Measurements from ENCODE around the gene FIP1L1.

The FIP1L1 gene

DNA sequence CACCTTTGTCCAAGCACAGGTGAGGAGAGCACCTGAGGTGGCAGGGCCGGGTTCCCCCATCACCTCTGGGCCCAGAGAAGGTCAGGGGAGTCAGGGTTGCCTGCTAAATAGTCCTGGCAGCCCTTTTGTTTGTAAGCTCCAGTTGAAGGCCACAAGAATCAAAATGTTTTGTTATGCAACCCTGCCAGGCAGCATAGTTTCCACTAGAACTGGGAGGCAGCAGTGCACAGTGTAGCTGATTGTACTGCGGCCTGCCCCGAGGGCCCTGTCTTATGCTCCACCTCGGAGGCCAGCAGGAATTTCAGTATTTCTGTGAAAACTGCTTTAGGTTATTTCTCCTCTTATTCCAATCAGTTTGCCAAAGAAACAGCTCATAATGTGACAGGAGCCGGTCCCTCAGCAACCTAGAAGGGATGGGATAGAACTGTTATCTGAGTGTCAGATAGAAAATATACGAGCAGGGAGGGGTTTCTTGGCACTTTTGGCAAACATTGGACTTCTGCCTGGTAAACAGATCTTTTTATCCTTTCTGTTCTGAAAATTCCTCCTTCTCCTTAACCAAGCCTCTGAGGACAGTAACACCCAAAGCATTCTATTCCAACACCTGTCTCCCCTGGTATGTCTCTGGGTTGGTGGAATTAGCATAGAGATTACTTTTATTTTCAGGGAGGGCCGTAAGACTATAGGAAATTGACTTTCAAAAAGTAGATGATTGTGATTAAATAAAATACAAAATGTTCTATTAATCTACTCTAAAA, 120.2 kb downstream of the FIP1L1 start:
- in situ Hi-C loops (cut with HindIII; ENCODE audit: low sequenced_read_pairs): loop anchor here (25.0 kb wide), 1 partner anchor 415 kb away; no protein-coding TSS in a partner anchor
- peak; percentile 44 for DNase-seq (ENCODE audit: low read depth, low spot score)
- TF ChIP-seq, protein P1, sequence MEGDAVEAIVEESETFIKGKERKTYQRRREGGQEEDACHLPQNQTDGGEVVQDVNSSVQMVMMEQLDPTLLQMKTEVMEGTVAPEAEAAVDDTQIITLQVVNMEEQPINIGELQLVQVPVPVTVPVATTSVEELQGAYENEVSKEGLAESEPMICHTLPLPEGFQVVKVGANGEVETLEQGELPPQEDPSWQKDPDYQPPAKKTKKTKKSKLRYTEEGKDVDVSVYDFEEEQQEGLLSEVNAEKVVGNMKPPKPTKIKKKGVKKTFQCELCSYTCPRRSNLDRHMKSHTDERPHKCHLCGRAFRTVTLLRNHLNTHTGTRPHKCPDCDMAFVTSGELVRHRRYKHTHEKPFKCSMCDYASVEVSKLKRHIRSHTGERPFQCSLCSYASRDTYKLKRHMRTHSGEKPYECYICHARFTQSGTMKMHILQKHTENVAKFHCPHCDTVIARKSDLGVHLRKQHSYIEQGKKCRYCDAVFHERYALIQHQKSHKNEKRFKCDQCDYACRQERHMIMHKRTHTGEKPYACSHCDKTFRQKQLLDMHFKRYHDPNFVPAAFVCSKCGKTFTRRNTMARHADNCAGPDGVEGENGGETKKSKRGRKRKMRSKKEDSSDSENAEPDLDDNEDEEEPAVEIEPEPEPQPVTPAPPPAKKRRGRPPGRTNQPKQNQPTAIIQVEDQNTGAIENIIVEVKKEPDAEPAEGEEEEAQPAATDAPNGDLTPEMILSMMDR (IDR thresholded peaks at IDR 0.05; ENCODE audit: low read depth, low read length): no peak
- H3K4me3 ChIP-seq (ENCODE audit: low read depth, low read length): no peak overlapping the region

DNA sequence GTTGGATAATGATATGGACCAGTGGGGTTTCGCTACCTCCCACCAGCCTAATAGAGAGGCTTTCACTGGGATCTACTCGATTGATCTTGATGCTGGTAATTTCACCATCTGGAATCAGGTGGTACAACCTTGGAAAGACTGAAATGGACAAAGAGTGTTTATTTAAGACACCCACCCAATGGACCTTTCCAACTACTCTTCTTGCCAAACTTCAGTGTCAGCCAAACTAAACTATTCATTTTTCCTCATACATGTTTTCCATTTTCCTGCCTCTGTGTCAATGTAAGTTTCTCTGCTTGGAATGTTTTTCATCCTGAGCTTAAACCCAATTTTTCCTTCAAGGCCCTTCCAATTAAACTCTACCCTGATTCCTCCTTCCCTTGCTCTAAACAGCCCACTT, 121.3 kb downstream of the FIP1L1 start:
- TF ChIP-seq, protein P1 (IDR thresholded peaks at IDR 0.05; ENCODE audit: low read depth, low read length): no peak
- H3K4me3 ChIP-seq (ENCODE audit: low read depth, low read length): no peak overlapping the region
- in situ Hi-C loops (cut with HindIII; ENCODE audit: low sequenced_read_pairs): loop anchor here (25.0 kb wide), 1 partner anchor 414 kb away; no protein-coding TSS in a partner anchor
- DNase-seq (ENCODE audit: low read depth, low spot score): no peak

DNA sequence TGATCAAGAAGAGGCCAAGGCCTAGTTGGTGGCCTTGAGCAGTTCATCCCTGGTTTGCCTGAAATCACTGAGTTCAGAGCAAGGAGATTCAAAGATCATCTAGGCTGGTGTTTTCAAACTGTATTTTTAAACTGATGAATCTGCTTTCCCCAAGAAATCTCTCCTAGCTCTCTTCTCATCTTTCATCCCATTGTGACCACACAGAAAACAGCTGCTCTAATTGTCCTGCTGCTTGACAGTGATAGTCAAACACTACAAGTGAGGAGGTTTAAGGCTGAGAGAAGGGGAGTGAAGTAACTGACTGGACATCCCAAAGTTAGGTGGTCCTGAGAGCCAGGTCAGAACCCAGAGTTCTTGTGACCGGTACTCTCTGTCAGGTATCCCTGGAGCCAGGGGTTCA, 122.3 kb downstream of the FIP1L1 start:
- in situ Hi-C loops (cut with HindIII; ENCODE audit: low sequenced_read_pairs): loop anchor here (25.0 kb wide), 1 partner anchor 413 kb away; no protein-coding TSS in a partner anchor

DNA sequence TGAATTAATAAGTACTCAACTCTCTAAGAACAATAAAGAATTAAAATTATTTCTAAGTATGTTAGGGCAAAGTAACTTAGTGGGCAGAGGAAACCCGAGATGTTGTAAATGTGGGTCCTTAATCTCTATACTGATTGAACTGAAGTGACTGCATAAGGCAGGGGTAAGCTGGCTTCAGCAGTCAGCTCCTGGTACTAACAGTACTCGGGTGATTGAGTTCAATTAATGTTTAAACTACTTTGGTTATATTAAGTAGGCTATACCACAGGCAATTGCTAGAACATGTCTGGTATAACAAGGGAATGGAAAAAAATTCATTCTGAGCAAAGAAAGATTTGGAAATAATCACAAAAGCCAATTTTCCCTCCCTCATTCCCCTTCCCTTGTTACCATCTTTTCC, 123.1 kb downstream of the FIP1L1 start:
- no peak overlapping the region for H3K4me3 ChIP-seq (ENCODE audit: low read depth, low read length)
- TF ChIP-seq, protein P1 (IDR thresholded peaks at IDR 0.05; ENCODE audit: low read depth, low read length): no peak
- in situ Hi-C loops (cut with HindIII; ENCODE audit: low sequenced_read_pairs): no loop called here
- DNase-seq (ENCODE audit: low read depth, low spot score): no peak

More for the DNA sequence above, 122.3 kb downstream of the FIP1L1 start:
- H3K4me3 ChIP-seq (ENCODE audit: low read depth, low read length): no peak overlapping the region
- TF ChIP-seq, protein P1 (IDR thresholded peaks at IDR 0.05; ENCODE audit: low read depth, low read length): no peak
- no peak for DNase-seq (ENCODE audit: low read depth, low spot score)

DNA sequence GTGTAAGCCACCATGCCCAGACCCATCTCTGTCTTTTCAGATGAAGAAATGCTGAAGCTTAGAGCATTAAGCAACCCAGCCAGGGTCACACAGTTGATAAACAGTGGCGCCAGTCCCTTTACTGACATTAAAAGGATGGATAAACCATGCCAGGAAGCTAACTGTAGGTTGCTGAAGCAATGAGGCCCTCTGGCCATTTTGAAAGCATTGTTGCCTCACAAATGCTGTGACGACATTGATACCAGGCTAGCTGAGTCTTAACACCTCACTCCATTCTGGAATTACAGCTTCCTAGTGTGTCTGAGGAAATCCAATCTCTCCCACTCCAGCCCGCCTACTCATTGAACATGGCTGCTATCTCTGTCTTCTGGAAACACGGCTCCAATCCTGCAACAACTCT, 124.1 kb downstream of the FIP1L1 start:
- TF ChIP-seq, protein P1 (IDR thresholded peaks at IDR 0.05; ENCODE audit: low read depth, low read length): no peak

DNA sequence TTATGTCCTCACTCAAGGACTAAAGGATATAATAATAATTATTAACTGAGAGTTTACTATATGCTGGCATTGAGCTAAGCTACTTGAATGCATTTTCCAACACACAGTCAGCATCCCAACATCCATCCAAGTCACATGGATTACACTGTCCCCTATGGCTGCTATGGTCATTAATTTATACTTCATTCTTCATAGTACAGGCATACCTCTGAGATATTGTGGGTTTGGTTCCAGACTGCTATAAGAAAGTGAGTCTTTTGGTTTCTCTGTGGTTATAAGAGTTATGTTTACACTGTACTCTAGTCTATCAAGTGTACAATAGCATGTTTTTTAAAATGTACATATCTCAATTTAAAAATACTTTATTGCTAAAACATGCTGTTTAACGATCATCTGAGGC, 124.7 kb downstream of the FIP1L1 start:
- DNase-seq (ENCODE audit: low read depth, low spot score): no peak
- in situ Hi-C loops (cut with HindIII; ENCODE audit: low sequenced_read_pairs): no loop called here
- H3K4me3 ChIP-seq (ENCODE audit: low read depth, low read length): no peak overlapping the region
- TF ChIP-seq, protein P1 (IDR thresholded peaks at IDR 0.05; ENCODE audit: low read depth, low read length): no peak

More for the DNA sequence above, 124.1 kb downstream of the FIP1L1 start:
- in situ Hi-C loops (cut with HindIII; ENCODE audit: low sequenced_read_pairs): no loop called here
- no peak overlapping the region for H3K4me3 ChIP-seq (ENCODE audit: low read depth, low read length)
- DNase-seq (ENCODE audit: low read depth, low spot score): no peak

Data from astrocyte of the spinal cord (primary cell).